NOMO-1 treated with DMSO at 0.1 percent for 48 hours (cell line): ENCODE data around the gene MYH13.

ENCODE experiments used
- DNase-seq: peaks from one replicate; lab custom pipeline; 2025; ENCODE audit not compliant: unreplicated experiment; lab: John Stamatoyannopoulos, UW

MYH13 gene

GRCh38 chr17:10372906-10373305 is at the start of gene MYH13:
Gene MYH13, minus strand, starts transcription at chr17:10373006. Its CDS starts 8,476 bp downstream, at chr17:10364530.
- no peak for DNase-seq

DNA sequence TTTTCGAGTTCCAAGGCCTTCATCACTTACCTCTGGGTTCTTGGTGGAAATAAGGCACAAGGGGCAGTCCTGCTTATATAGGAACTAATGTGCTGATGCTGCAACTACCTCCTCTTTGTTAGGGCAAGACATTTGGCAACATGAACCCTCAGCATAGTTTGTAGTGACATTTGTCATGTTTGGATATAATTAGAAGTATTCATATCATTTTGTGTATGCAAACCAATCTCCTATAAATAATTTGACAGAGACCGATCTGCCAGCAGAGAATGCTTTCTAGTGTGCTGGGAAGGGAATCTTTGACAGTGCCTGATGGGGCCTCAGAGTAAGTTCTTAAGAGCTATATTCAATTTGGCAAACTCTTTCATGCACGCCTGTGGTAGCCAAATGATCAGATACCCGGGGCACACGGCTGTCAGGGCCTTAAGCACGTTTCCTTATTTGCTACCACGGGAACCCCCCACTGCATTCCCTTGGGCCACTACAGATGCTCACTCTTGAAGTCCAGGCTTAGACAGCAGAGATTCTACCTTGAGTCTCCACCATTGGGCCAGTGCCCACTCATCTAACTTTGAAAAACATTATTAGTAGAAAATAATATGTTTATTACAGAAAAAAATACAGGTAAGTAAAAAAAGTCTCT is 49.2 kb upstream of the MYH13 start, which contains the start of gene MYH8:
Gene MYH8, minus strand, starts transcription at position 51 of the 643 bp plus-strand sequence. CDS start 1,723 bp downstream, outside the sequence.
- DNase-seq = no peak

GRCh38 chr17:10421211-10421610 is 48.4 kb upstream of the MYH13 start:
- no peak for DNase-seq

GRCh38 chr17:10420811-10421210 is 48.0 kb upstream of the MYH13 start:
- no peak for DNase-seq

GRCh38 chr17:10417431-10417830 is 44.6 kb upstream of the MYH13 start:
- no peak for DNase-seq

GRCh38 chr17:10415161-10415560 is 42.4 kb upstream of the MYH13 start:
- no peak for DNase-seq

GRCh38 chr17:10403589-10403988 is 30.8 kb upstream of the MYH13 start:
- no peak for DNase-seq

- DNase-seq = no peak
Observed at GRCh38 chr17:10398352-10398751, 25.5 kb upstream of the MYH13 start.

GRCh38 chr17:10396524-10397163 is 23.8 kb upstream of the MYH13 start:
- no peak for DNase-seq

- no peak for DNase-seq
Observed at GRCh38 chr17:10394201-10394887, 21.5 kb upstream of the MYH13 start.

- DNase-seq = no peak
Observed at GRCh38 chr17:10392880-10393279, 20.1 kb upstream of the MYH13 start.

- no peak for DNase-seq
Observed at GRCh38 chr17:10385871-10386270, 13.1 kb upstream of the MYH13 start.

- DNase-seq = no peak
Observed at GRCh38 chr17:10384175-10384574, 11.4 kb upstream of the MYH13 start.

DNA sequence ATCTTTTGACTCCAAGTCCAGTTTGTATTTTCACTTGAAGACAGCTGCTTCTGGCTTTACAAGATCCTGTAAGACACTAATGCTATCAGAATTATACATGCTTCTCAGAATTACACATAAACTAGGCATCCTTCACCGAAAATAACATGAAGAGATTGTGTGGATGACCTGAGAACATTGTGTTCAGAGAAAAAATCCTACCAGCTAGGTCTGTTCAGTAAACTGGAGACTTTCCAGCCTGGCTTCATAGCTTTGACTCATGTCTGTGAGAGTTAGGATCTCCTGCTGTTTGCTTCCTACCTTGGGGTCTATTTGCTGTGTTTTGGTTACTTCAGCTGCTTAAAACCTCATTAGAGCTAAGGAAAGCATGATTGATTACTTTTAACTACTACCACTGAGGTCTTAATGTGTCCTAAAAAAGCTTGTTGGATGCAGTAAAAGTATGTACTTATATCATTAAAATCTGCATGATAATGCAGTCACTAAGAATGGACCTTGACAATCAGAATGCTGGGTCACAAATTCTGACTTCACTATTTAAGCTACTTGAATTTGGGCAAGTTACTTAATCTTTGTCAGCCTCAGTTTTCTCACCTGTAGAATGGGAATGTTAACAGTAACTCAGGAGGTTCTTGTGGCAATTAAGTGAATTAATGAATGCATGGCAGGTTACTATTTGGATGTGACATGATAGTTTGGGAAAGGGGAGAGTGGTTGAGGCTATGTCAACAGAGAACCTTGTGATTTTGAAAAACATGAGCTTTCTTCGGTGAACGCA is 8.0 kb upstream of the MYH13 start:
- no peak for DNase-seq

GRCh38 chr17:10370016-10370608 is 2.7 kb downstream of the MYH13 start:
- DNase-seq = no peak

DNA sequence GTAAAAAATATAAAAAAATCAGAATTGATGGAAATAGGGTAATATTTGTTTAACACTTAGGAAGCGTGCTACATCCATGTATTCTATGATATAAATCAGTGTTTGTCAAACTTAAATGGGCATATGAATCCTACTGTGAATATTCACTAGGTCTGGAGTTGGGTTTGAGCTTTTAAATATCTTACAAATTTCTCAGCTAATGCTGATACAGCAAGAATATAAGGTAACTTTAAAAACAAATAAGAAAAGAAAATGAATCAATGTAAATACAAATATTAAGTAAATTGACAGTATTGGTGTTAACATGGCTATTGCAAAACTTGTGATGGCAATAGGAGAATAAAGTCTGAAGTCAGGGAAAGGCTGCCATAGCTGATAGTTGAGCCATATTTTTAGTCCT is 3.6 kb downstream of the MYH13 start:
- DNase-seq = no peak

- DNase-seq = no peak
Observed at GRCh38 chr17:10368561-10368960, 4.2 kb downstream of the MYH13 start.

- no peak for DNase-seq
Observed at GRCh38 chr17:10360578-10360977, 12.2 kb downstream of the MYH13 start.

- no peak for DNase-seq
Observed at GRCh38 chr17:10357768-10358167, 15.0 kb downstream of the MYH13 start.

DNA sequence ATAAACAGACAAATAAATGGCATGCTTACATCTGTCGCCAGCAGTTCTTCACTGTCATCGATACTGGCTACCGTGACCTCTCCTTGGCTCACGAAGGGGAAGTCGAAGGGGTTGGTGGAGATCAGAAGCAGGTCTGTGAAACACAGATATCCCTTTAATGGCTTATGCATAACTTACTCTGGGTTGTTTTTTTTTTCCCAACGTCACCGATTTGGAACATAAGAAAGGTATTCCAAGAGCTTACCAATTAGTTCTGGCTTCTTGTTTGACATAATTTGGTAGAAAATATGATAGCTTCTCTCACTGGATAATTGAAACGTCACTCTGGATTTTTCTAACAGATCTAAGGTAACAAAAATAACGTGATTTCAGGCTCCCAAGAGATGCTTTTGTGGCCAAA is 18.2 kb downstream of the MYH13 start:
- no peak for DNase-seq

GRCh38 chr17:10352893-10353292 is 19.9 kb downstream of the MYH13 start:
- no peak for DNase-seq
